ENCODE measurements around the gene DRD4.

GRCh38 chr11:638631-639331, 1.7 kb downstream of the DRD4 start:
- TF ChIP-seq MAFK (IDR thresholded peaks at IDR 0.05; ENCODE audit: partially characterized antibody) = no peak
- no peak for TF ChIP-seq MAX (IDR thresholded peaks at IDR 0.05)
- TF ChIP-seq JUNB (IDR thresholded peaks at IDR 0.05) = no peak
- no peak for TF ChIP-seq POLR2A (IDR thresholded peaks at IDR 0.05; ENCODE audit: low read length)
- no peak for TF ChIP-seq BCL3 (IDR thresholded peaks at IDR 0.05)
- TF ChIP-seq CTCF (IDR thresholded peaks at IDR 0.05) = no peak
- no peak for TF ChIP-seq RFX5 (IDR thresholded peaks at IDR 0.05)
- no peak for TF ChIP-seq HOXB5 (CRISPR knock-in tag; IDR thresholded peaks at IDR 0.05)
- TF ChIP-seq ELK1 (IDR thresholded peaks at IDR 0.05; ENCODE audit: low read depth, low read length) = no peak

Data from A549 (cell line).